Measurements from ENCODE around the gene VWA5B1. TPM values are rescaled to one million over a fixed set of nuclear protein-coding genes. Genes with fewer than 3 reads are reported as not detected.
"Not testable (repeated sequence)": the region's sequence is repeated elsewhere in the genome, so short reads cannot be mapped to it uniquely, and the experiment has no call there.

The VWA5B1 gene
- under 0.01 TPM for total RNA-seq

- DNase-seq (ENCODE audit: low read depth in 2 of 3, low spot score in 2 of 3): peak in 1 of 3 donors; percentile 6
These were observed at the start of gene VWA5B1 for GRCh38 chr1:20290624-20291597. Gene VWA5B1 (plus strand): TSS chr1:20290875. CDS start chr1:20310602, 19,727 bp downstream.

GRCh38 chr1:20242890-20243479 is 47.7 kb upstream of the VWA5B1 start:
- DNase-seq (ENCODE audit: low read depth in 2 of 3, low spot score in 2 of 3): no peak

- no peak for DNase-seq (ENCODE audit: low read depth in 2 of 3, low spot score in 2 of 3)
These were observed 41.6 kb upstream of the VWA5B1 start for GRCh38 chr1:20248971-20249612.

- no peak for DNase-seq (ENCODE audit: low read depth in 2 of 3, low spot score in 2 of 3)
These were observed 40.2 kb upstream of the VWA5B1 start for GRCh38 chr1:20250340-20250989.

- DNase-seq (ENCODE audit: low read depth in 2 of 3, low spot score in 2 of 3): no peak
These were observed 38.1 kb upstream of the VWA5B1 start for GRCh38 chr1:20252587-20252986.

GRCh38 chr1:20255666-20256065 is 35.0 kb upstream of the VWA5B1 start:
- DNase-seq (ENCODE audit: low read depth in 2 of 3, low spot score in 2 of 3): no peak

GRCh38 chr1:20259646-20260045 is 31.0 kb upstream of the VWA5B1 start:
- no peak for DNase-seq (ENCODE audit: low read depth in 2 of 3, low spot score in 2 of 3)

GRCh38 chr1:20261095-20261494 is 29.6 kb upstream of the VWA5B1 start:
- no peak for DNase-seq (ENCODE audit: low read depth in 2 of 3, low spot score in 2 of 3)

GRCh38 chr1:20262810-20263534 is 27.7 kb upstream of the VWA5B1 start:
- no peak for DNase-seq (ENCODE audit: low read depth in 2 of 3, low spot score in 2 of 3)

GRCh38 chr1:20265250-20265649 is 25.4 kb upstream of the VWA5B1 start:
- DNase-seq (ENCODE audit: low read depth in 2 of 3, low spot score in 2 of 3): no peak

GRCh38 chr1:20266141-20266540 is 24.5 kb upstream of the VWA5B1 start:
- no peak for DNase-seq (ENCODE audit: low read depth in 2 of 3, low spot score in 2 of 3)

GRCh38 chr1:20266642-20267041 is 24.0 kb upstream of the VWA5B1 start:
- DNase-seq (ENCODE audit: low read depth in 2 of 3, low spot score in 2 of 3): no peak

GRCh38 chr1:20271498-20272400 is 18.9 kb upstream of the VWA5B1 start:
- DNase-seq (ENCODE audit: low read depth in 2 of 3, low spot score in 2 of 3): no peak

GRCh38 chr1:20273716-20274115 is 17.0 kb upstream of the VWA5B1 start:
- not testable (repeated sequence) for DNase-seq (ENCODE audit: low read depth in 2 of 3, low spot score in 2 of 3)

- DNase-seq (ENCODE audit: low read depth in 2 of 3, low spot score in 2 of 3): no peak
These were observed 15.3 kb upstream of the VWA5B1 start for GRCh38 chr1:20275319-20275925.

GRCh38 chr1:20276485-20277159 is 14.1 kb upstream of the VWA5B1 start:
- DNase-seq (ENCODE audit: low read depth in 2 of 3, low spot score in 2 of 3): no peak

- DNase-seq (ENCODE audit: low read depth in 2 of 3, low spot score in 2 of 3): no peak
These were observed 12.0 kb upstream of the VWA5B1 start for GRCh38 chr1:20278692-20279130.

- DNase-seq (ENCODE audit: low read depth in 2 of 3, low spot score in 2 of 3): no peak
These were observed 11.2 kb upstream of the VWA5B1 start for GRCh38 chr1:20279509-20279908.
